ENCODE data around the gene DMRTC2.
A peak's percentile ranks its signal among the peaks of the same experiment; 100 is the strongest.

Gene DMRTC2

GRCh38 chr19:41888926-41889325 is 44.1 kb downstream of the DMRTC2 start:
- CTCF ChIA-PET, result interaction anchor here (0.6 to 1.7 kb wide), 5 partner anchors 16 to 120 kb away, joined by 3 to 5 read pairs (median 4); no protein-coding TSS in a partner anchor
- TF ChIP-seq ZNF544 (tag by site-specific recombination; IDR thresholded peaks at IDR 0.05) (no peak), BCL11B (tag by site-specific recombination; IDR thresholded peaks at IDR 0.05; ENCODE audit: low read depth) (no peak), ZNF600 (tag by site-specific recombination; IDR thresholded peaks at IDR 0.05) (no peak), FEZF1 (tag by site-specific recombination; IDR thresholded peaks at IDR 0.05) (no peak), ZNF175 (tag by site-specific recombination; IDR thresholded peaks at IDR 0.05) (no peak), ZSCAN23 (tag by site-specific recombination; IDR thresholded peaks at IDR 0.05) (no peak), ZNF791 (tag by site-specific recombination; IDR thresholded peaks at IDR 0.05) (no peak), ZNF513 (tag by site-specific recombination; IDR thresholded peaks at IDR 0.05) (no peak), ZNF280C (tag by site-specific recombination; IDR thresholded peaks at IDR 0.05) (no peak), ZNF629 (tag by site-specific recombination; IDR thresholded peaks at IDR 0.05) (no peak), ZNF121 (tag by site-specific recombination; IDR thresholded peaks at IDR 0.05) (no peak), ZNF2 (tag by site-specific recombination; IDR thresholded peaks at IDR 0.05) (no peak), ZNF785 (tag by site-specific recombination; IDR thresholded peaks at IDR 0.05) (no peak), ZSCAN30 (tag by site-specific recombination; IDR thresholded peaks at IDR 0.05) (no peak), ZNF768 (tag by site-specific recombination; IDR thresholded peaks at IDR 0.05) (no peak), KLF16 (tag by site-specific recombination; IDR thresholded peaks at IDR 0.05) (no peak), PRDM10 (tag by site-specific recombination; IDR thresholded peaks at IDR 0.05) (no peak), KLF1 (tag by site-specific recombination; IDR thresholded peaks at IDR 0.05) (no peak), PATZ1 (tag by site-specific recombination; IDR thresholded peaks at IDR 0.05) (no peak), ZNF114 (tag by site-specific recombination; IDR thresholded peaks at IDR 0.05) (no peak)
- Histone ChIP-seq H3K4me3 (ENCODE audit: low read depth, low read length) (no peak overlapping the region), H3K9me3 (ENCODE audit: control insufficient read depth, insufficient read depth, low read depth, low read length) (no peaks in the 10 kb centered on the region), H3K4me1 (ENCODE audit: control insufficient read depth, insufficient read depth, low read length) (peaks cover 7% of the 10 kb centered on the region; the same call in 1 of the 2 replicates), H3K36me3 (ENCODE audit: control insufficient read depth in 2 of 2, insufficient read depth in 1 of 2, low read length in 2 of 2) (peaks cover 20 to 24% of the 10 kb centered on the region in 2 experiments), H3K27ac (ENCODE audit: extremely low read depth, low read depth, low read length) (0 out of 2 replicates have a peak overlapping the region, but pooled peaks have one; percentile 4)
- POLR2A ChIA-PET, result interaction anchor here (0.7 to 1.3 kb wide), 3 partner anchors 10 to 16 kb away, joined by 3 to 4 read pairs (median 4); no protein-coding TSS in a partner anchor
